ENCODE measurements around the gene LYZL1.
"Not testable (repeated sequence)": the region's sequence is repeated elsewhere in the genome, so short reads cannot be mapped to it uniquely, and the experiment has no call there.

LYZL1 gene

DNA sequence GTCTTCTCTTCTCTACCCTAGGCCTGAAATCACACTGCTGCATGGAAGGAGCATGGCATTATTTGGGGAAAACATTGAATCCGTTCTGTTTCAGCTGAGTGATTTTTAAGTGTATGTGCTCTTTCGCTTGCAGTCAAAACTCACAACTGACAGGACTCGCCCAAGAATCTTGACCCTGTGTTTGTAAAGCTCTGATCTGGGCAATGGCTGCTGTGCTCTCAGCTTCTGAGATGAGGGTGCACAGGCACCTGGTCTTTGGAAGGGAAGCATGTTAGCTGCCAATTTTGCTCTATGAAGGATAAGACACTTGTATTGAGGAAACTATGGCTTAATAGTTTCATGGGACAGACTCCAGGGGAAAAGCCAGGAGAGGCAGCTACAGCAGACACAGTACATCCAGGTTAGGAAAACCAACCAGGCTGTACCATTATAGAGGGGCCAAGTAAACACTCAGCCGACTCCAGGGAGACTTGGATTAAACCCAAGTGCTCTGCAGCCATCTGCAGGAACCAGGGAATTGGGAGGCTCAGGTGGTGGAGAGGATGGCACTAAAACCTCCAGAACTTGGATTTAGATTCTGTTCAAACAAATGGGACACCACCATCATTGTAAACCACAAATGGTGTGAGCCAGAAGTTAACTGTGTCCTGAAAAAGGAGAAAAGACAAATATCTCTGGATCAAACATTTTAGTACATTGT is 43.3 kb downstream of the LYZL1 start:
- DNase-seq (ENCODE audit: low read depth): no peak

DNA sequence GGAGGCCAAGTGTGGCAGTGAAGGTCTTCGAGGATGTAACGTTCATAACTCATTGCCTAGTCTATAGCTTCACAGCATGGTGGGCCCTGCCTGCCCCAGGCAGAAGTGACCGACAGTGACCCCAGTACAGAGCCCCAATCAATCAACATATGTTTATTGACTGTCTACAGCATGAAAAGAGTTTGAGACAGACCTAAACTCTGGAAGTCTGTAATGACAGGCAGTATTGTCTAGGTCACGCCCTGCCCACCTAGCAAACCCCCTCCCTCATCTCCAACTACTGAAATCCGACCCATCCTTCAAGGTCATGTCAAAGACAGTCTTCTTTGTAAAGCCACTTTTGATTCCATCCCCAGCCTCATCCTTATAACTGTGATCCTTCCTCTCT is 43.9 kb downstream of the LYZL1 start:
- no peak for DNase-seq (ENCODE audit: low read depth)

DNA sequence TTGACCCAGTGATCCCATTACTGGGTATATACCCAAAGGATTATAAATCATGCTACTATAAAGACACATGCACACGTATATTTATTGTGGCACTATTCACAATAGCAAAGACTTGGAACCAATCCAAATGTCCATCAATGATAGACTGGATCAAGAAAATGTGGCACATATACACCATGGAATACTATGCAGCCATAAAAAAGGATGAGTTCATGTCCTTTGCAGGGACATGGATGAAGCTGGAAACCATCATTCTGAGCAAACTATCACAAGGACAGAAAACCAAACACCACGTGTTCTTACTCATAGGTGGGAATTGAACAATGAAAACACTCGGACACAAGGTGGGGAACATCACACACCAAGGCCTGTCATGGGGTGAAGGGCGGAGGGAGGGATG is 48.7 kb downstream of the LYZL1 start:
- not testable (repeated sequence) for DNase-seq (ENCODE audit: low read depth)

DNA sequence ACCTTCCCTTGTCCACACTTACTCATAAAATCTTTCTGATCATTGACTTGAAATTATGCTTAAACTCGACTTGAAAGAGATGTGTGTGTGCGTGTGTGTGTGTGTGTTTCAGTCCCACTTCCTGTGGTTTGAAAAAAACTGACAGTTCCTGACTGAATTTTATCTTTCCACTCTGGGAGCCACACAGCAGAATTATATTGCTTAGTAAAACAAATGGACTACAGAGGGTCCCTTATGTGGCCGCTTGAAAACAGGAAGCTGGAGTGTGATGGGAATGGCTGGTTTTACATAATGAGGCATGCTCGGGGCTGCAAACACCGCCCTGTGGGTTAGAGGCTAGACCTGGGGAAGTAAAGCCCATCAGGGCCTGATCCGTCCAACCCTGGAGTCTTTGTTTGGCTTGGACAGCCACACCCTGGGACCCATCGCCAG is 54.8 kb downstream of the LYZL1 start:
- peak; percentile 15 for DNase-seq (ENCODE audit: low read depth)

DNA sequence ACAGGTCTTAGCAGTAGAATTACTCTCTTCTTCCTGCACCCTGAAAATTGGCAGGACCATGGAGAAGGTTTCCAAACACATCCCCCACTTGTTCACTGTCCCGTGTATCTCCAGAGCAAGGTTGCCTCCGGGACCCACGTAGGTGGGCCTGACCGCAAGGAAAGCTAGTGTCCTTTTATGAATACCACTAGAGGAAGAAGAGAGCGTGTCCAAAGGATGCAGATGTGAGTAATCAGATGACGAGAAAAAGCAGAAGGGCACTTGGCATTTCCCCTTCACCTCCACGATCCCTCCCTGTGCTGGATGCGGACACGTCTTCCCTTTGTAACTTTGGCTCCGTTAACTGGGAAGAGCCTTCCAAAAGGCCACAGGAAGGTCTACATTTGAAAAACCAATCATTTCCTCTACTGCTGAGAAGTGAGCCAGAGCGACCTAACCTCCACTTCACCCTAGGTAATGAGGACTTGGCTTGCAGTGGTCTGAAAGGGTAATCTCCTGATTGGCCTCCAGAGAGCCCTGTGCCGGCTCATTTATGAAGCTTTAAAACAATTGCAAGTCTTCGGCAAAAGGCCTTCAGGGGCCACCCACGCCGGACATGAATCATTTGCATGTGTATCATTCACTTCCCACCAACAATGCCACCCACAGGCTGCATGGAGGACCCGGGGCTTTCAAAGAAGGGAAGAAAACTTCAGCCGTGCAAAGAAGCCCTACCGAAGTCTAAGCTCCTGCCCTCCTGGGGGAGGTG is 55.4 kb downstream of the LYZL1 start:
- no peak for DNase-seq (ENCODE audit: low read depth)

DNA sequence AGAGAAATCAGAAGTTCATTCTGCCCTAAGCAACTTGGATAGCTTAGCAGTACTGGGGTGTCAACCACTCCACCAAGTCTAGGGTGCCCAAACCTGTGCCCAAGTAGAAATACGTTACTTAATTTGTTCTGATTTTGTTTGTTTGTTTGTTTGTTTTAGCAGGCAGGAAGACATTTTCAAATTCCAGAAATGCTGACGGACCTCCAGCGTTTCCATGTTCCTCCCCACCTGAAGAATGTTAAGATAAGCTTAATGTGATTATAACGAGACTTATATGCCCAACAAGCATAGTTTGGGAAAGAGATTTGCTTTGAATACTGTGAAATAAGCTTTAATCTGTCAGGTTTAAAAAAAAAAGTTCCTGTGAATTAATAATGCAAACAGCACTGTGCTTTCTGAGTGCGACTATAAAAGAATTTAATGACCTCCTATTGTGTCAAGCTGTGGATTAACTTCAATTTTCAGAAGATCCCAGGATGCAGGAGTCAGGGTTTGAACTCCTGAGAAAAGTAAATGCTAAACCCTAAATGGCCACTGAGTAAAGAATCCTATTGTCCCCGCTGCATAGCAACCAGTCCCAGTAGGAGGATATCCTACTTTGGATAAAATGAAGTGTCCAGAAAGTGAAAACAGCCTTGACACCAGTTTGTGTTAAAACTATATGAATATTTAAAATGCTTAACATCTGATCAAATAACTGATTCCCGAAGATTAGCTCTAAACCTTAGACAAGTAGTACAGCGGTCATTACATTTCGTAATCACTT is 56.5 kb downstream of the LYZL1 start:
- DNase-seq (ENCODE audit: low read depth): no peak

DNA sequence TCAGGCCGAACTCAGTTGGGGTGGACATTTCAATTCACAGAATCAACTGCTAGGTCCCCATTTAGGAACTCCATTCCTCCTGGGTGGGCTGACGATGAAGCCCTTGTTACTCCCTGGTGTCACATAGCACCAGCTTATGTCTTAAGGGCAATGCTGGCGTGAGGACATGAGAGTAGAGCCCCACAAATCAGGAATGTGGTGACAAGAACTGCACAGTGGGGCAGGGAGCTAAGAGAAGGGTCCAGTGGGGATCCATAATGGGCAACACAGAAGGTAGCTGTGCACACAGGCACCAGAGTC is 57.0 kb downstream of the LYZL1 start:
- DNase-seq (ENCODE audit: low read depth): no peak

DNA sequence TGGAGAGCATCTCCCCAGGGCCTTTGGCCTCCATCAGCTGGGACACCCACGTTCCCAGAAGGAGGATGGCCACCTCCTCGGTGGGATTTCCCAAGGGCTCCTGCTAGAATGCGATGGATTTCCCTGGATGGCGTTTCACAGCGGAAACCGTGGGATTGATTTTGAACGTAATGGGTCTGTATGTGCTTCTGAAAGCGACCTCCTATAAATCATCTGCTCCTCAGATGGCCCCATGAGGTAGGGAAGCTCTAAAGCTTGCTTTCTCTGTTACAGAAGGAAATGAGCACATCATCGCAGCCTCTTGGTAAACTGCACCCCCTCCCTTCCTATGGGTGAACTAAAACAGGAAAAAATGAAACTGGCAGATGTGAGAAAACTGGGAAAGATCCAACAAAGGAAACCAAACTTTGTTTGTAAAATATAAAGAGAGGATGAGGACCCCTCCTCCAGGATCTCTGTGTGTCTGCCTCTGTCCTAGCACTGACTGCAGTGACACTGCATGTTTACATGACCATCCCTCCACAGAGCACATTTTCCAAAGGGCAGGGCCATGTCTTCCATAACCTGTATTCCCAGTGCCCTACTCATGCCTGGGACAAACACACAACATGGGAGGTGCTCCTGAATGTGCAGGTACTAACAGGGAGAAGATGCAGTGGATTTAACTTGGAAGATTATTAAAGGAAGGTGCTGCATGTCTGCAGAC is 57.6 kb downstream of the LYZL1 start:
- no peak for DNase-seq (ENCODE audit: low read depth)

DNA sequence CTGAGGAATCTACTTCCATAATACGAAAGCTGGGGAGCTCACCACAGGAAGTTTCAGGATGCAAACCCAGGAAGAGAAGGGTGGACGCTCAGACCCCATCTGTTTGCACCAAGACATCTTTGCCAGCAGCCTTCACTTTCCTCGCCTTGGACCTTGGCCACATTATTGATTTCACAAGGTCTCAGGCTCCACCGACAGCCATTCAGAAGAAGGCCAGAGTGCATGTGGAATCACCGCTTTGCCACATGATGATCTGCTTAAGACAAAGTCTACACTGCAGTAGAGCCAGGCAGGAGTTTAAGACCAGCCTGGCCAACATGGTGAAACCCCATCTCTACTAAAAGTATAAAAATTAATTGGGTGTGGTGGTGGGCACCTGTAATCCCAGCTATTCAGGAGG is 60.0 kb downstream of the LYZL1 start:
- DNase-seq (ENCODE audit: low read depth): no peak

DNA sequence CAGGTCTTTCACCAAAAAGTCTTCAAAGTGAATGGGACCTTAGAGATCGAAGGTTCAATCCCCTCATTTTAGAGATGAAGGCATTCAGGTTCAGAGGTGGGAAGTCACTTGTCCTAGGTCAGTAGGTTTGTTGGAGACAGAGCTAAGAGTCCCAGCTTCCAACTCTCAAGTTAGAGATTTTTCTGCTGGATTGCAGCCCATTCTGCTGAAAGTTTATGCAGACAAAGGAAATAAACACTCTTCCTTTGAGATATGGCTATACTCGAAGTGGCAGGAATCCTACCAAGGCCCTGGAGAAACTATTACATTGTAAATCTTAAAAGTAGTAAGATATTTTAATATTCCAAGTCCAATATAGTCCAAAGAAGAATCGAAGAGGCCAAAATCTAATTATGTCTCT is 64.4 kb downstream of the LYZL1 start:
- no peak for DNase-seq (ENCODE audit: low read depth)

DNA sequence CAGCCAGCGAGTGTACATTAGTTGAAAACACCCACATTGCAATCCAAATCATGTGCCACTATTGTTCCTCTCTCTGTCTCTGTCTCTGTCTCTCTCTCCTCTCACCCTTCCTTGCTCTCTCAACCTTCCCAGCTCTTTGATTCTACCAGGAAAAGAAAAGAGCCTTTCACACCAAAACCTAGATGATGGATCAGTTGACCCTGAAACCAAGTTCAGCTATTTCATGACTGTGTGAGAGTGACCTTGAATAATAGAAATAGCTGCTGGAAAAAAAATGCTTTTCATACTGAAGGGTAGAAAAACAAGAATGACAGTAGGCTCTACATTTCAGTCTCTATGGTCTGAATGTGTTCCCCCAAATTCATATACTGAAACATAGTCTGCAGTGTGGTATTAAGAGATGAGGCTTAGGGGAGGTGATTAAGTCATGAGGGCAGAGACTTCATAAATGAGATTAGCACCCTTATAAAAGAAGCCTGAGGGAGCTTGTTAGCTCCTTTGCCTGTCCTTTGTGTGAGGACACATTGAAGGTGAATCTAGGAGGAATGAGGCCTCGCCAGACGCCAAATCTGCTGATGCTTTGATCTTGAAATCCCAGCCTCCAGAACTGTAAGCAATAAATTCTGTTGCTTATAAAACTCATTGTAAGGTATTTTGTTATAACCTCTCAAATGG is 65.2 kb downstream of the LYZL1 start:
- DNase-seq (ENCODE audit: low read depth): no peak

DNA sequence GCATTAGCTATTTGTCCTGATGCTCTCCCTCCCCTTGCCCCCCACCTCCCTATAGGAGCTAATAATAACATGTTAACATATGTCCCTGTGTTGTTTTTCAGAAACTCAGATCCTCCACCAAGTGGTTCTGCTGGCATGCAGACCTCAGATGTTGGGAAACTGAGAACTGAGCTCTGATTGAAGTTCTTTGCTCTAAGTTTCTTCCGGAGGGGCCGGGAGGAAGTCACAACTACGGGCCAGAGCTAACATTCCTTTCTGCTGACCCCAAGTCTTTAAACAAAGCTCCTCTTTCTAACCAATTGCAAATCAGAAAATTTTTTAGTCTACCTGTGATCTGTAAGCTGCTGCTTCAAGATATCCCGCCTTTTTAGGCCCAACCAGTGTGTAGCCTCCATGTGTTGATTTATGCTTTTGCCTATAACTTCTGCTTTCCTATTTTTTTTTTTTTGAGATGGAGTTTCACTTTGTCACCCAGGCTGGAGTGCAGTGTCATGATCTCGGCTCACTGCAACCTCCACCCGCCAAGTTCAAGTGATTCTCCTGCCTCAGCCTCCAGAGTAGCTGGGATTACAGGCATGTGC is 66.6 kb downstream of the LYZL1 start:
- no peak for DNase-seq (ENCODE audit: low read depth)

DNA sequence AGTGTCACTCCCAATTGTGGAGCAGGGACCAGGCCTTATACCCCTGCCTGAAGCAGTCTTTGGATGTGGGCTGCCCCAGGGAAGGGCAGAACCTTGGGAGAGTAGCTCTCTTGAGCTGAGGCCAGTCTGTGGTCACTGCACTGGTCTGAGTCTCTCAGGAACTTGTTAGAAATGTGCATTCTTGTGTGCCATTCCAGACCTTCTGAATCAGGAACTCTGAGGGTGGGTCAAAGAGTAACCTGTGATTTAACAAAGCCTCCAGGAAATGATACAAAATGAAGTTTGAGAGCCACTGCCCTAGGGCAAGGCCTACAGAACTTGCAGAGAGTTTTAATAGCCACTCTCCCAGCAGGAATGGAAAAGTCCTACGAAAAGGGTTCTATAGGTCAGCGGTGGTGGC is 68.1 kb downstream of the LYZL1 start:
- no peak for DNase-seq (ENCODE audit: low read depth)

DNA sequence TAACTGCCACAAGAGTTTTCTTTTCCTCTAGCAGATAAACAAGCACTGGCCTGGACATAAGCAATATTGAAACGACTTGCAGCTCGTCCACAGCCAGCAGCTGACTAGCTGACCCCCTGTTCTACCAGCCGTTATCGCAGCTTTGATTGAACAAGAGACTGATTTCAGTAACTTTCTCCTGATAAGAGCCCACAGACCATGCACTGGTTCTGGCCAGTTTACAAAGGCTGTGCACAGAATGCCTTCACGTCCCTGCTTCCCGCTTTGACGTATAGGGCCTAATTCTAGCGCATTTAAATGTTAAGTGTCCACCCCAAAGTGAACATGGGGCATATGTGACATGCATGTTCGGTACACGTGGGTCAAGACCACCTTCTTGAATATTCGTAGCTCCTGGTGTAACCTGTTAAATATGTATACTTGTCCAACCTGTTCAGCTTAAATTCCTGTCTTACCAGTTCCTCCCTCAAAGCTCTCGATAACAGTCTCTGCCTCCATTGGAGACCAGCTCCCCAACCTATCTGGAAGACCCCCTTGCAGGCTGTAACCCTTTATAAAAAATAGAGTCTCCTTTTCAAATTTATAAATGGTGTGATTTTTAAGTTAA is 69.2 kb downstream of the LYZL1 start:
- DNase-seq (ENCODE audit: low read depth): no peak

DNA sequence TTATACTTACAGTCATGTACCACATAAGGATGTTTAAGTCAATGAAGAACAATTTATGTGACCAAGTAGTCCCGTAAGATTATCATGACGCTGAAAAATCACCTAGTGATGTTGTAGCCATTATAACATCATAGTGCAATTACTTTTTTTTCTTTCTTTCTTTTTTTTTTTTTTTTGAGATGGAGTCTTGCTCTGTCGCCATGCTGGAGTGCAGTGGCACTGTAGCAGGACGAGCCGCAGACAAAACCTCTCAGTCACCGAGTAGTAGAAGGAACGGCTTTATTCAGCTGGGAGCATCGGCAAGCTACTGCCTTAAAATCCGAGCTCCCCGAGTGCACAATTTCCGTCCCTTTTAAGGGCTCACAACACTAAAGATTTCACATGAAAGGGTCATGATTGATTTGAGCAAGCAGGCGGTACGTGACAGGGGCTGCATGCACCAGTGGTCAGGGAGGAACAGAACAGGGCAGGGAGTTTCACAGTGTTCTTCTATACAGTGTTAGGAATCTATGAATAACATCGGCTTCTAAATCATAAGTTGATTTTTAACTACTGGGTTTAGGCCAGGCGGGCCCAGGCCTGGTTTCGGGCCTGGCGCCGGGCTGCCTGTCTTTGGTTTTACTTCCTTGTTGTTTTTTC is 71.5 kb downstream of the LYZL1 start:
- DNase-seq (ENCODE audit: low read depth): not testable (repeated sequence)
